ENCODE results near the gene ITIH1. TPM values are rescaled to one million over a fixed set of nuclear protein-coding genes. Genes with fewer than 3 reads are reported as not detected.

The ITIH1 gene
- total and polyA plus RNA-seq, 4 donors, result 0.11 to 0.50 (median 0.35) TPM

DNA sequence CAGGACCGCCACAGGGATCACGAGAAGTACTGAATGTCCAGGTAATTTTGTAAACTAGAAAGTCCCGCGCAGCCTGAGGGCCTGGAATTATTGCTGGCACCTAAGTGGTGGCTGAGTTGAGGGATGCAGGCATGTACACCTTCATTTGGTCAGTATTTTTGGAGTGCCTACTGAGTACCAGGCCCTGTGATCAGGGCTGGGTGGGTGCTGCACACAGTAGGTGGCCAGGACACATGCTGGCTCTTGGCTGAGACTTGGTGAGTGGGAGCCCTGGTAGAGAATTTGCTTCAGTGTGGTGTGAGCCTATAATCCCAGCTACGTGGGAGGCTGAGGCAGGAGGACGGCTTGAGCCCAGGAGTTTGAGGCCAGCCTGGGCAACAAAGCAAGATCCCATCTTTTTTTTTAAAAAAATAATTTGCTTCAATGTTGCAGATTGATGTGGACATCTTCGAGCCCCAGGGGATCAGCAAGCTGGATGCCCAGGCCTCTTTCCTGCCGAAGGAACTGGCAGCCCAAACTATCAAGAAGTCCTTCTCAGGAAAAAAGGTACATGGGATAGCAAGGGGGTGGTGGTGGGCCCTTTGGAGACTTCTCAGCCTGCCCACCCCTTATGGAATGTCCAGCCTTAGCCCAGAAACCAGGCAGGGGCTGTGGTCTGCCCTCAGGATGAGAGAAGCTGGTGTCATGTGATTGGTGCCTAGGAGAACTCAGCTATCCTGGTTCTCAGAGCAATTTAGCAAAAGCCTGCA lies 2.6 kb downstream of the ITIH1 start:
- Histone ChIP-seq H3K9me3 (ENCODE audit: control insufficient read depth in 4 of 4, insufficient read depth in 3 of 4, low read length in 3 of 4) (peaks cover 0 to 2% (median 0%) of the 10 kb centered on the region in 4 donors), H3K27me3 (ENCODE audit: control insufficient read depth in 3 of 3, insufficient read depth in 3 of 3, low read length in 2 of 3) (peaks cover 0 to 3% (median 0%) of the 10 kb centered on the region in 3 donors), H3K4me3 (no peak overlapping the region), H3K4me1 (ENCODE audit: control insufficient read depth in 5 of 5, insufficient read depth in 5 of 5, low read length in 5 of 5) (no peaks in the 10 kb centered on the region), H3K27ac (ENCODE audit: low read depth in 1 of 2, low read length in 1 of 2) (no peak overlapping the region), H3K9ac (ENCODE audit: insufficient read depth in 1 of 2, low read length in 2 of 2) (no peak overlapping the region), H3K36me3 (ENCODE audit: control insufficient read depth in 4 of 4, insufficient read depth in 4 of 4, low read length in 4 of 4) (no peaks in the 10 kb centered on the region)
- 86 to 87% methylated on average over 8 of the region's 8 CpGs for WGBS, 2 donors
- DNase-seq (no peak), ATAC-seq (ENCODE audit: insufficient read depth, low FRiP score) (no peak)
- no peak for TF ChIP-seq CTCF (IDR thresholded peaks at IDR 0.05; ENCODE audit: control extremely low read depth, extremely low read depth)

DNA sequence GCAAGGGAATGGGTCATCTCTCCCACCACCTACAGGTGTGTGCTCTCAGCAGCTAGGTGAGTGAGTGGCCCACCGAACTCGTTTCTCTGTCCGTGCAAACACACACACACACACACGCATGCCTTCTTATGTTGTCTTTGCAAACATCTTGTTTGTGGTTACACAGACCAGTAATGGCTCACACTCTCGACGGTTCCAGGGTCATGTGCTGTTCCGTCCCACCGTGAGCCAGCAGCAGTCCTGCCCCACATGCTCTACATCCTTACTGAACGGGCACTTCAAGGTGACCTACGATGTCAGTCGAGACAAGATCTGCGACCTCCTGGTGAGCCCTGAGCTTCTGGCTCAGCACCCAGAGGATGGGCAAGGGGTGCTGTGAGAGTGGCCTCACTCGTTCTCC lies 4.3 kb downstream of the ITIH1 start:
- no peak for TF ChIP-seq CTCF (IDR thresholded peaks at IDR 0.05; ENCODE audit: control extremely low read depth, extremely low read depth)
- ATAC-seq (ENCODE audit: insufficient read depth, low FRiP score), result no peak
- DNase-seq, result peak in 1 of 3 donors; percentile 6
- H3K9ac ChIP-seq (ENCODE audit: insufficient read depth in 1 of 2, low read length in 2 of 2), result no peak overlapping the region
- no peak overlapping the region for H3K4me3 ChIP-seq
- H3K27me3 ChIP-seq (ENCODE audit: control insufficient read depth in 3 of 3, insufficient read depth in 3 of 3, low read length in 2 of 3), result peaks cover 0 to 3% (median 0%) of the 10 kb centered on the region in 3 donors
- H3K9me3 ChIP-seq (ENCODE audit: control insufficient read depth in 4 of 4, insufficient read depth in 3 of 4, low read length in 3 of 4), result no peaks in the 10 kb centered on the region
- 48 to 62% methylated on average over 13 of the region's 13 CpGs for WGBS, 2 donors
- H3K27ac ChIP-seq (ENCODE audit: low read depth in 1 of 2, low read length in 1 of 2), result no peak overlapping the region
- H3K36me3 ChIP-seq (ENCODE audit: control insufficient read depth in 4 of 4, insufficient read depth in 4 of 4, low read length in 4 of 4), result no peaks in the 10 kb centered on the region
- H3K4me1 ChIP-seq (ENCODE audit: control insufficient read depth in 5 of 5, insufficient read depth in 5 of 5, low read length in 5 of 5), result no peaks in the 10 kb centered on the region

- no peaks in the 10 kb centered on the region for H3K36me3 ChIP-seq (ENCODE audit: control insufficient read depth in 4 of 4, insufficient read depth in 4 of 4, low read length in 4 of 4)
- no peak overlapping the region for H3K27ac ChIP-seq (ENCODE audit: low read depth in 1 of 2, low read length in 1 of 2)
- 70 to 79% methylated on average over 12 of the region's 12 CpGs for WGBS, 2 donors
- H3K27me3 ChIP-seq (ENCODE audit: control insufficient read depth in 3 of 3, insufficient read depth in 3 of 3, low read length in 2 of 3), result peaks cover 0 to 3% (median 0%) of the 10 kb centered on the region in 3 donors
- H3K9me3 ChIP-seq (ENCODE audit: control insufficient read depth in 4 of 4, insufficient read depth in 3 of 4, low read length in 3 of 4), result no peaks in the 10 kb centered on the region
- no peak for ATAC-seq (ENCODE audit: insufficient read depth, low FRiP score)
- H3K9ac ChIP-seq (ENCODE audit: insufficient read depth in 1 of 2, low read length in 2 of 2), result no peak overlapping the region
- peak in 1 of 3 donors; percentile 4 for DNase-seq
- no peak for TF ChIP-seq CTCF (IDR thresholded peaks at IDR 0.05; ENCODE audit: control extremely low read depth, extremely low read depth)
- no peak overlapping the region for H3K4me3 ChIP-seq
- H3K4me1 ChIP-seq (ENCODE audit: control insufficient read depth in 5 of 5, insufficient read depth in 5 of 5, low read length in 5 of 5), result no peaks in the 10 kb centered on the region
Measured at GRCh38 chr3:52782412-52783210, 5.2 kb downstream of the ITIH1 start.
